HG03103 (cell line): ENCODE results near the gene CTDSP1.

ENCODE experiments used
- ATAC-seq: cut with Tn5 transposase; IDR thresholded peaks from one replicate; pipeline ENCODE4 v1.9.1; 2021; ENCODE audit warnings: low read depth; ENCODE audit not compliant: unreplicated experiment

The CTDSP1 gene

DNA sequence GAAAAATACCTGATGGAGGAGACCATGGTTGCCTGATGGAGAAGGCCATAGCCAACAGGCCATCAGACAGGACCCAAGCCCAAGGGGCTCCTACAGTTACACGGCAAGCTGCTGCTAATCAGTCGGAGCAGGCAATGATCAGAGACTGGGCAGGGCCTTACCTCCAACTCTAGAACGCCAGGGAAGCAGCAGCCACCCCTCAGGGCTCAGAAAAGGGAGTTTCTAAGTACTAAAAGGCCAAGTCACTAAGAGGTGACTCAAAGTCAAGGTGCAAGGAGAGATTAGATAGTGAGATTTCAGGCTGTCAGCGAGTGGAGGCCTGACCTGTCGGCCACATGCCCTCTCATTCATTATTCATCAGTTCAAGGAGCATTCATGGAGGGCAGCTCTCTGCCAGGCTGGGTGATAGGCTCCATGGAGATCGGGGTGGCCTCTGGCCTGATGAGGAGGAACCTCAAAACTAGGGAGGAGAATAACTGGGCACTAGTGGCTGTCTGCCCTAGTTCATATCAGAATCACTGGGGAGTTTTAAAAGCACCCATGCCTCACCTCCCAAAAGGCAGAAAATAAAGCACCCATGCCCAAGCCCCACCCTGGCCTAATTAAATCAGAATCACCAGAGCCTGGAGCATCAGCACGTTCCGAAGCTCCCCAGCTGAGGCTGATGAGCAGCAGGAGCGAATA lies 22.9 kb downstream of the CTDSP1 start:
- ATAC-seq: no peak

DNA sequence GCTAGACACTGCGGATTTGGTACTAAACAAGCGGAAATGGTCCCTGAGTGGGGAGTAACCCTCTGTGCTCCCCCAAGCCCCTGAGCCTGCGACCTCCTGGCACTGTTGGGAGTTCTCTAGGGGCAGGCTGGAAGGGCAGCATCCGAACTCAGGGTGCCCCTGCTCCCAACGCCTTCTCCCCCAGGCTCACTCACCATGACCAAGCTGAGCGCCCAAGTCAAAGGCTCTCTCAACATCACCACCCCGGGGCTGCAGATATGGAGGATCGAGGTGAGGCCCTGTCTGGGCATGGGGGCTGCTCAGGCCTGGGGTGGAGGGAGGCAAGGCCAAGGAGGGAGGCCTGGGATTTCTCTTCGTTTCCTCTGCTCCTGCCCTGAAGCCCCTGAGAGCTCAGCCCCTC lies 23.9 kb downstream of the CTDSP1 start:
- ATAC-seq: no peak

- ATAC-seq: no peak
Measured at GRCh38 chr2:218425531-218425930, 25.9 kb downstream of the CTDSP1 start.

GRCh38 chr2:218427741-218428140 lies 28.1 kb downstream of the CTDSP1 start:
- ATAC-seq: no peak

- no peak for ATAC-seq
Measured at GRCh38 chr2:218428846-218429558, 29.3 kb downstream of the CTDSP1 start.

DNA sequence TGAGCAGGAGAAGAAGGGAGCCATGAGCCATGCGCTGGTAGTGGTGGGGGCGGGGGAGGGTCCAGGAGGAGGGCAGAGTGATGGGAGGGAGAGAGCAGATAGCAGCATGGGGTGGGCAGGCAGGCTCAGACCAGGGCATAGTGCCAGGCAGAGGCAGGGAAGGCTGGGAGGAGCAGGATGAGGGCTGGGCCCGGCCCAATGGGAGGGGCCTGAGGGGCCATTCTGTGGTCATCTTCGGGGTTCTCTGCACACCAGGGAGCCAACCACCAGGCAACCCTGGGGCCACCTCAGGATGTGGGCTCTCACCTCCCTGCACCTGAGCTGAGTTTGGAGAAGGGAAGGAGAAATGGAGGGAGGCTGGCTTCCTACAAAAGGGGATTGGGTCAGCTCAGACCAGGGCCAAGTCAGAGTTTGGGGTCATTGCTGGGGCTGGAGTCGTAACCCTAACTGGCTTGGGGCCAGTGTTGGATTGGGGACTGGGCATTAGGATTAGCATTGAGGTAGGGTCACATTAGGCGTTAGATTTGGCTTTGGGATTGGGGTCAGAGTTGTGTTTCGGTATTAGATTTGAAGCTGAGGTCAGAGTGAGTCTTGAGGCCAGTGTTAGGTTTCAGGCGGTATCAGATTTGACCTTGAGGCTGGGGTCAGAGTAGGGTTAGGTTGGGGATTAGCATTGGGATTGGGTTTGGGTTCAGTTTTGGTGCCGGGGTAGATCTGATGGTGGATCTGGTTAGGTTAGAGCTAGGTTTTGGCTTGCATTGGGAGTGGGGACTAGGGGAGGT lies 30.4 kb downstream of the CTDSP1 start:
- ATAC-seq: no peak

- no peak for ATAC-seq
Measured at GRCh38 chr2:218430721-218431120, 31.1 kb downstream of the CTDSP1 start.

DNA sequence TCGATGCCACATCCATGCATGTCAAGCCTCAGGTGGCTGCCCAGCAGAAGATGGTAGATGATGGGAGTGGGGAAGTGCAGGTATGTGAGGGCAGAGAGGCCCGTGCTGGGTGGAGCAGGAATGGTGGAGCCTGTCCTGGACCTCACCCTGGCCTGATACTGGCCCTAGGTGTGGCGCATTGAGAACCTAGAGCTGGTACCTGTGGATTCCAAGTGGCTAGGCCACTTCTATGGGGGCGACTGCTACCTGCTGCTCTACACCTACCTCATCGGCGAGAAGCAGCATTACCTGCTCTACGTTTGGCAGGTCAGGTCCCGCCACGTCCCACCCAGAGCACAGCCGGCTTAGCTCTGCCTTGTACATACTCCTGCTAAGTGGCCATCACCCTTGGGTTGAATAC lies 32.2 kb downstream of the CTDSP1 start:
- ATAC-seq: no peak

- ATAC-seq: no peak
Measured at GRCh38 chr2:218432676-218433365, 33.2 kb downstream of the CTDSP1 start.

DNA sequence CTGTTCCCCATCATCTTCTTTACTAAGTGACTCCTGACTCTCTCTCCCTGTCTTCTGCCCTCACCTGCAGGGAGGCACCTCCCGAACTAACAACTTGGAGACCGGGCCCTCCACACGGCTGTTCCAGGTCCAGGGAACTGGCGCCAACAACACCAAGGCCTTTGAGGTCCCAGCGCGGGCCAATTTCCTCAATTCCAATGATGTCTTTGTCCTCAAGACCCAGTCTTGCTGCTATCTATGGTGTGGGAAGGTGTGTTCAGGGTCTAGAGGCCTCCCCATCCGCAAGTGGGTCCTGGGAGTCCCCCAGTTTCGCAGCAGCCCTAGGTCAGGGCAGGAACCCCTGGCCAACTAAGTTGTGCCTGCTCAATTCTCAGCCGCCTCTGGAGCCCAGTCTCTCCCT lies 34.8 kb downstream of the CTDSP1 start:
- ATAC-seq: no peak

- no peak for ATAC-seq
Measured at GRCh38 chr2:218435003-218435982, 35.6 kb downstream of the CTDSP1 start.

GRCh38 chr2:218436992-218437391 lies 37.3 kb downstream of the CTDSP1 start:
- no peak for ATAC-seq

DNA sequence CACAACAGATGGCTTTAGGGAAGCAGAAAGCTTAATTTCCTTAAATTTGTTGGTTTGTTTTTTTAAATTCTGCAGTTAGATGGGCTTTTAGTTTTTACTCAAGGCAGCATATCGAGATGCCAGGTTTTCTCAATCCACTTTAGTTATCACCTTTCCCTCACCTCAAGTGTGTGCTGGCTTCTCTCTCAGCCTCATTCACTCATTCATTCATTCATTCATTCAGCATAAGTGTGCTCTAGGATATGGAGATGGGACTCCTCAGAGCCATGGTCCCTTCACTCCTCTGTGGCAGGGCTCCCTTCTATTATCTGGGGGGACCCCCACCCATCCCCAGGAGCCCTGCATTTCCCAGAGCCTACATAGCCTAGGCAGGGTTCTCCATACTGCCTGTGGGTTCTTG lies 38.3 kb downstream of the CTDSP1 start:
- no peak for ATAC-seq

- ATAC-seq: no peak
Measured at GRCh38 chr2:218438596-218438995, 38.9 kb downstream of the CTDSP1 start.

DNA sequence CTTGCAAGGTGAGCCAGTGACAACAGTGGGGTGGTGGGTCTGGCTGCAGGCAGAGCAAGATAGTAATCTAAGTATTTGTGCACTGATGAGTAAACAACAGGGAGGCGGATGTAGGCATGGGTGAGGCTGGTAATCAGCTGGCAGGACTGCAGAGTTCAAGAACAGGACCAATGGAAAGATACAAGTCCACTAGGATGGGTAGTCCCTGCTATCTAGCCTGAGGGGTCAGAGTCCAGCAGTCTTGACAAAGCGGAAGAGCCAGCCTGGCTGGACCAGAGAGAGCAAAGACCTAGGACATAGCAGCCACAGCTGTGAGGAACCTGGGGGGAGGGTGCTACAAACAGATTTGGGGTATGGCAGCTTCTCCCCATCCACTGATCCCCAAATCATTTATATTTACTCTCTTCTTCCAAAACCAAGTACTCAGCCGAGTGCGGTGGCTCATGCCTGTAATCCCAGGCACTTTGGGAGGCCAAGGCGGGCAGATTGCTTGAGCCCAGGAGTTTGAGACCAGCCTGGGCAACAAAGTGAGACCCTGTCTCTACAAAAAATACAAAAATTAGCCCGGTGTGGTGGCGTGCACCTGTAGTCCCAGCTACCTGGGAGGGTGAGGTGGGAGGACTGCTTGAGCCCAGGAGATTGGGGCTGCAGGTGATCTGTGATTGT lies 45.2 kb downstream of the CTDSP1 start:
- ATAC-seq: no peak

DNA sequence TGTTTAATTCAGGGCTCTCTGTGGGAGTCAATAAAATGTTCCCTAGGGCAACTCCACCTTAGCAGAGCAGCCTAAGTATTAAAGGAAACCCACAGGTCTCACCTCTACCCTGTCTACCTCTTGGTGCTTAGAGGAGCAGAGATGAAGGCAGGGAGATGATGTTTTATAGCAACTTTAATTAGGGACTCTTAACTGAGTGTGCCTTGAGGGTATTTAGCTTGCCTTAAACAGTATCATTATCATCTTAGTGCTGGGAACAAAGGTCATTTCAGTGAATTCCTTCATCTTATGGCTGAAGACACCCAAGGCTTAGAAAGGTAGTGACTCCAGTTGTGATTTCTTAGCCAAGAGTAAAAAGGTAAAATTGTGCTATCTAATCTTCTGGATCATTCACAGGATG lies 45.9 kb downstream of the CTDSP1 start:
- no peak for ATAC-seq

DNA sequence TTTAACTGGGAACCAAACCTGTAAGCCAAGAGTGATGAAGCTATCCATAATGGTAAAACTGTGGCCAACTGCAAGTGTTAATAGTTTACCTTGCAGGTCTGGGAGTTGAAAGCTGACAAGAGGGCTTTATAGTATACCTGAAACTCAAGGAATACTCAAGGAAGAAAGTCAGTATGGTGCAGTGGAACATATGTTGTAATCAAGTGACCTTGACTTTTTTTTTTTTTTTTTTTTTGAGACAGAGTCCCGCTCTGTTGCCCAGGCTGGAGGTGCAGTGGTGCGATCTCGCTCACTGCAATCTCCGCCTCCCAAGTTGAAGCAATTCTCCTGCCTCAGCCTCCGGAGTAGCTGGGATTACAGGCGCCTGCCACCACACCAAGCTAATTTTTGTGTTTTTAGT lies 46.9 kb downstream of the CTDSP1 start:
- ATAC-seq: no peak

GRCh38 chr2:218447072-218447471 lies 47.4 kb downstream of the CTDSP1 start:
- no peak for ATAC-seq

DNA sequence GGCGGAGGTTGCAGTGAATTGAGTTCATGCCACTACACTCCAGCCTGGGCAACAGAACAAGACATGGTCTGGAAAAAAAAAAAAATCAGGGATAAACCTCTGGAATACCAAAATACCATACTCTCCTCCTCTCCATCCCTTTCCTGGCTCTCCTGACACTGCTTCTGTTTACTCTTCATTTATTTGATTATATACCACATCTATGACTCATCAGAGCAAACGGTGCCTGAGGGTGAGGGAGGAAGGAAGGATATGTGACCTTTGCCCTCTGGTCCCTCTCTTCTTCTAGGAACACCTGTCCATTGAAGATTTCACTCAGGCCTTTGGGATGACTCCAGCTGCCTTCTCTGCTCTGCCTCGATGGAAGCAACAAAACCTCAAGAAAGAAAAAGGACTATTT lies 49.3 kb downstream of the CTDSP1 start:
- no peak for ATAC-seq
